ENCODE measurements around the gene ZSWIM4. TPM values are rescaled to one million over a fixed set of nuclear protein-coding genes. Genes with fewer than 3 reads are reported as not detected.
A peak's percentile ranks its signal among the peaks of the same experiment; 100 is the strongest.

Gene ZSWIM4
- total and polyA plus RNA-seq, 2 of the 13 experiments (the other 11 are each of a cell fraction or from before 2014, with no cell fraction given), result 0.33 to 0.86 TPM

DNA sequence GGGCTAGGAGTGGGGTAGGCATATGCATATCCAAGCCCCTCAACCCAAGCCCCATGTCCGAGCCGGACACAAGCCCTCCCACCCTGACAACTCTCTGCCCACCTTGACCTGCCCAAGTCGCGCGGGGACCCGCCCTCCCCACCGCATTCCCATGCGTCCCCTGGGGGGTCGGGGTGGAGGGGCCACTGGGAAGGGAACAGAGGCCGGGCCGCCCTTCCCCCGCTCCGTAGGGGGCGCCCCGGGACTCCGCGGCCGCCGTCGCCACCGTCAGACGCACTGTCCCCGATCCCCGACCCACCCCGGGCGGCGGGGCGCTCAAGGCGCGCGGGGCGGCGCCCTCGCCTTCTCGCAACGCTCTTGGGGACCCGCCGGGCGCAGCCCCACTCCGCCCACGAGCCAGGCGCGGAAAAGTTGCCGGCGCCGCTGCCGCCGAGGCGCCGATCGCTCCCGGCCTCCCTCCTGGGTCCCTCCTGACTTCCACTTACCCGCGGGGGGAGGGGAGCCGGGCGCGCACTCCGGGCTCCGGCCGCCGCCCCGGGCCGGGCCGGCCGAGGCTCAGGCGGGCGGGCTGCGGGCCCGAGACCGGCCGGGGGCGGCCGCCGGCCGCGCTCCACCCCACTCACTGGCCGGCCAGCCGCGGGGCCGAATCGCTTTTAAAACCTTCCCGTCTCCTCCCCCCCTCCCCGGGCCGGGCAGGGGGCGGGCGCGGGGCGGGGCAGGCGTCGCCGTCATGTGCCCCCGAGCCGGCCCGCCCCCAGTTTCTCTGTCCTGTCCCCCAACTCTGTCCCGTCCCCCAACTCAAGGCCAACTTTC lies 47.3 kb downstream of the ZSWIM4 start (continued):
- TF ChIP-seq CBX2 (IDR thresholded peaks at IDR 0.05; ENCODE audit: low read depth, low read length), result no peak
- no peak for TF ChIP-seq CBX2 (CRISPR knock-in tag; IDR thresholded peaks at IDR 0.05; ENCODE audit: low read depth)
- TF ChIP-seq DRAP1 (CRISPR knock-in tag; IDR thresholded peaks at IDR 0.05), result peak; percentile 66
- no peak for TF ChIP-seq ZNF160 (CRISPR knock-in tag; IDR thresholded peaks at IDR 0.05)
- TF ChIP-seq ZSCAN22 (CRISPR knock-in tag; IDR thresholded peaks at IDR 0.05), result peak; percentile 92
- no peak for TF ChIP-seq ZNF775 (CRISPR knock-in tag; IDR thresholded peaks at IDR 0.05; ENCODE audit: borderline replicate concordance)
- no peak for TF ChIP-seq CREBL2 (CRISPR knock-in tag; IDR thresholded peaks at IDR 0.05; ENCODE audit: borderline replicate concordance)
- no peak for TF ChIP-seq GPN1 (CRISPR knock-in tag; IDR thresholded peaks at IDR 0.05; ENCODE audit: borderline replicate concordance)
- no peak for TF ChIP-seq TERF1 (CRISPR knock-in tag; IDR thresholded peaks at IDR 0.05)
- no peak for TF ChIP-seq ZNF512 (CRISPR knock-in tag; IDR thresholded peaks at IDR 0.05)
- TF ChIP-seq ATAD3A (CRISPR knock-in tag; IDR thresholded peaks at IDR 0.05), result no peak
- TF ChIP-seq, protein P1, sequence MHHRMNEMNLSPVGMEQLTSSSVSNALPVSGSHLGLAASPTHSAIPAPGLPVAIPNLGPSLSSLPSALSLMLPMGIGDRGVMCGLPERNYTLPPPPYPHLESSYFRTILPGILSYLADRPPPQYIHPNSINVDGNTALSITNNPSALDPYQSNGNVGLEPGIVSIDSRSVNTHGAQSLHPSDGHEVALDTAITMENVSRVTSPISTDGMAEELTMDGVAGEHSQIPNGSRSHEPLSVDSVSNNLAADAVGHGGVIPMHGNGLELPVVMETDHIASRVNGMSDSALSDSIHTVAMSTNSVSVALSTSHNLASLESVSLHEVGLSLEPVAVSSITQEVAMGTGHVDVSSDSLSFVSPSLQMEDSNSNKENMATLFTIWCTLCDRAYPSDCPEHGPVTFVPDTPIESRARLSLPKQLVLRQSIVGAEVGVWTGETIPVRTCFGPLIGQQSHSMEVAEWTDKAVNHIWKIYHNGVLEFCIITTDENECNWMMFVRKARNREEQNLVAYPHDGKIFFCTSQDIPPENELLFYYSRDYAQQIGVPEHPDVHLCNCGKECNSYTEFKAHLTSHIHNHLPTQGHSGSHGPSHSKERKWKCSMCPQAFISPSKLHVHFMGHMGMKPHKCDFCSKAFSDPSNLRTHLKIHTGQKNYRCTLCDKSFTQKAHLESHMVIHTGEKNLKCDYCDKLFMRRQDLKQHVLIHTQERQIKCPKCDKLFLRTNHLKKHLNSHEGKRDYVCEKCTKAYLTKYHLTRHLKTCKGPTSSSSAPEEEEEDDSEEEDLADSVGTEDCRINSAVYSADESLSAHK (CRISPR knock-in tag; IDR thresholded peaks at IDR 0.05; ENCODE audit: borderline replicate concordance), result no peak
- TF ChIP-seq, protein P2, sequence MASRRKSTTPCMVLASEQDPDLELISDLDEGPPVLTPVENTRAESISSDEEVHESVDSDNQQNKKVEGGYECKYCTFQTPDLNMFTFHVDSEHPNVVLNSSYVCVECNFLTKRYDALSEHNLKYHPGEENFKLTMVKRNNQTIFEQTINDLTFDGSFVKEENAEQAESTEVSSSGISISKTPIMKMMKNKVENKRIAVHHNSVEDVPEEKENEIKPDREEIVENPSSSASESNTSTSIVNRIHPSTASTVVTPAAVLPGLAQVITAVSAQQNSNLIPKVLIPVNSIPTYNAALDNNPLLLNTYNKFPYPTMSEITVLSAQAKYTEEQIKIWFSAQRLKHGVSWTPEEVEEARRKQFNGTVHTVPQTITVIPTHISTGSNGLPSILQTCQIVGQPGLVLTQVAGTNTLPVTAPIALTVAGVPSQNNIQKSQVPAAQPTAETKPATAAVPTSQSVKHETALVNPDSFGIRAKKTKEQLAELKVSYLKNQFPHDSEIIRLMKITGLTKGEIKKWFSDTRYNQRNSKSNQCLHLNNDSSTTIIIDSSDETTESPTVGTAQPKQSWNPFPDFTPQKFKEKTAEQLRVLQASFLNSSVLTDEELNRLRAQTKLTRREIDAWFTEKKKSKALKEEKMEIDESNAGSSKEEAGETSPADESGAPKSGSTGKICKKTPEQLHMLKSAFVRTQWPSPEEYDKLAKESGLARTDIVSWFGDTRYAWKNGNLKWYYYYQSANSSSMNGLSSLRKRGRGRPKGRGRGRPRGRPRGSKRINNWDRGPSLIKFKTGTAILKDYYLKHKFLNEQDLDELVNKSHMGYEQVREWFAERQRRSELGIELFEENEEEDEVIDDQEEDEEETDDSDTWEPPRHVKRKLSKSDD (CRISPR knock-in tag; IDR thresholded peaks at IDR 0.05; ENCODE audit: low read depth), result no peak
- TF ChIP-seq TEAD2 (CRISPR knock-in tag; IDR thresholded peaks at IDR 0.05), result no peak
- TF ChIP-seq HOXA3 (CRISPR knock-in tag; IDR thresholded peaks at IDR 0.05), result peak; percentile 62
- peak; percentile 66 for TF ChIP-seq CTCF (CRISPR knock-in tag; IDR thresholded peaks at IDR 0.05)
- no peak for TF ChIP-seq ZBTB20 (CRISPR knock-in tag; IDR thresholded peaks at IDR 0.05; ENCODE audit: borderline replicate concordance, low read depth)
- peak; percentile 49; the same call in 1 of the 2 replicates for TF ChIP-seq ZFY (CRISPR knock-in tag; IDR thresholded peaks at IDR 0.05)
